ENCODE data around the gene KRTAP5-1. TPM values are rescaled to one million over a fixed set of nuclear protein-coding genes. Genes with fewer than 3 reads are reported as not detected.

Gene KRTAP5-1
- polyA plus RNA-seq, 1 of the 3 experiments (the other 2 are of a cell fraction) = not detected

DNA sequence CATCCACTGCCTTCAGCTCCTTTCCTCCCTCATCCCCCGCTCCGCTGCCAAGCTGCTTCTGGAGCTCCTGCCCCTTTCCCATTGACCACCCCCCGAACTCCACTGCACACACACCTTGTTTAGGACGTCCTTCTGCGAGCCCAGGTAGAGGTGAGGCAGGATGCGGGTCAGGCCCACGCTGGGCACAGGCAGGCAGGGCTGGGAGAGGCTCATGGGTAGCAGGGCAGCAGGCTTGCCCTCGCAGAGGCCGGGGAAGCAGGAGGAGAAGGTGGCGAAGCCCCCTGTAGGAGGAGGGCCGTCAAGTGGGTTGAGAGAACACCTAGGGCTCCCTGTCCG is 26.3 kb downstream of the KRTAP5-1 start (continued):
- TF ChIP-seq, protein P1, sequence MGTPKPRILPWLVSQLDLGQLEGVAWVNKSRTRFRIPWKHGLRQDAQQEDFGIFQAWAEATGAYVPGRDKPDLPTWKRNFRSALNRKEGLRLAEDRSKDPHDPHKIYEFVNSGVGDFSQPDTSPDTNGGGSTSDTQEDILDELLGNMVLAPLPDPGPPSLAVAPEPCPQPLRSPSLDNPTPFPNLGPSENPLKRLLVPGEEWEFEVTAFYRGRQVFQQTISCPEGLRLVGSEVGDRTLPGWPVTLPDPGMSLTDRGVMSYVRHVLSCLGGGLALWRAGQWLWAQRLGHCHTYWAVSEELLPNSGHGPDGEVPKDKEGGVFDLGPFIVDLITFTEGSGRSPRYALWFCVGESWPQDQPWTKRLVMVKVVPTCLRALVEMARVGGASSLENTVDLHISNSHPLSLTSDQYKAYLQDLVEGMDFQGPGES (IDR thresholded peaks at IDR 0.05; ENCODE audit: low read depth, low read length) = no peak
- no peak for TF ChIP-seq SMC3 (IDR thresholded peaks at IDR 0.05; ENCODE audit: low read depth, low read length)

GRCh38 chr11:1557904-1558774 is 26.9 kb downstream of the KRTAP5-1 start:
- no peaks in the 10 kb centered on the region for H4K20me1 ChIP-seq (ENCODE audit: insufficient read depth)
- H3K36me3 ChIP-seq (replicated peaks in 1 of 2; ENCODE audit: control insufficient read depth in 1 of 2, insufficient read depth in 2 of 2, low read length in 1 of 2) = no peaks in the 10 kb centered on the region
- TF ChIP-seq, protein P2, sequence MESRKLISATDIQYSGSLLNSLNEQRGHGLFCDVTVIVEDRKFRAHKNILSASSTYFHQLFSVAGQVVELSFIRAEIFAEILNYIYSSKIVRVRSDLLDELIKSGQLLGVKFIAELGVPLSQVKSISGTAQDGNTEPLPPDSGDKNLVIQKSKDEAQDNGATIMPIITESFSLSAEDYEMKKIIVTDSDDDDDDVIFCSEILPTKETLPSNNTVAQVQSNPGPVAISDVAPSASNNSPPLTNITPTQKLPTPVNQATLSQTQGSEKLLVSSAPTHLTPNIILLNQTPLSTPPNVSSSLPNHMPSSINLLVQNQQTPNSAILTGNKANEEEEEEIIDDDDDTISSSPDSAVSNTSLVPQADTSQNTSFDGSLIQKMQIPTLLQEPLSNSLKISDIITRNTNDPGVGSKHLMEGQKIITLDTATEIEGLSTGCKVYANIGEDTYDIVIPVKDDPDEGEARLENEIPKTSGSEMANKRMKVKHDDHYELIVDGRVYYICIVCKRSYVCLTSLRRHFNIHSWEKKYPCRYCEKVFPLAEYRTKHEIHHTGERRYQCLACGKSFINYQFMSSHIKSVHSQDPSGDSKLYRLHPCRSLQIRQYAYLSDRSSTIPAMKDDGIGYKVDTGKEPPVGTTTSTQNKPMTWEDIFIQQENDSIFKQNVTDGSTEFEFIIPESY (IDR thresholded peaks at IDR 0.05; ENCODE audit: borderline replicate concordance, low read depth) = no peak
- peak; percentile 8; the same call in 1 of the 2 replicates for TF ChIP-seq FOSL2 (IDR thresholded peaks at IDR 0.05; ENCODE audit: borderline replicate concordance, low read depth)
- TF ChIP-seq SMC3 (IDR thresholded peaks at IDR 0.05; ENCODE audit: low read depth, low read length) = no peak
- TF ChIP-seq TEAD4 (IDR thresholded peaks at IDR 0.05; ENCODE audit: borderline replicate concordance, insufficient read depth) = 0 out of 2 replicates have a peak, but pooled peaks have one; percentile 56
- TF ChIP-seq NFIC (IDR thresholded peaks at IDR 0.05; ENCODE audit: borderline replicate concordance) = peak; percentile 84
- TF ChIP-seq TAF1 (IDR thresholded peaks at IDR 0.05; ENCODE audit: borderline replicate concordance, low read depth, low read length) = no peak
- H3K79me2 ChIP-seq (ENCODE audit: insufficient read depth) = no peaks in the 10 kb centered on the region
- H3K9me3 ChIP-seq = no peaks in the 10 kb centered on the region
- DNase-seq = no peak
- WGBS (ENCODE audit: low lambda C conversion rate) = 58% methylated on average over 20 of the region's 29 CpGs
- POLR2A ChIA-PET = no interaction called here
- H3F3A ChIP-seq (replicated peaks; ENCODE audit: insufficient read depth) = no peaks in the 10 kb centered on the region
- H3K9me2 ChIP-seq = no peaks in the 10 kb centered on the region
- 0 out of 4 replicates have a peak overlapping the region, but pooled peaks of 1 of the 2 experiments have one; percentile 2 for H3K4me3 ChIP-seq (ENCODE audit: low read depth in 2 of 2, low read length in 1 of 2)
- H3K27ac ChIP-seq (ENCODE audit: low read depth in 2 of 2, low read length in 1 of 2) = peak overlapping the region in 1 of 2 experiments; percentile 71; a peak in 2 of 4 replicates
- peak overlapping the region; percentile 67 for H3K4me2 ChIP-seq
- CTCF ChIA-PET = interaction anchor here (0.9 to 5.3 kb wide), 4 partner anchors 12 to 17 kb away, joined by 3 to 52 read pairs (median 14); no protein-coding TSS in a partner anchor
- peak overlapping the region; percentile 45; the same call in 1 of the 2 replicates for H3K9ac ChIP-seq
- peak overlapping the region; percentile 86; the same call in 1 of the 2 replicates for H2AFZ ChIP-seq (ENCODE audit: low read depth)
- peaks cover 0 to 12% of the 10 kb centered on the region in 2 experiments; a peak in 2 of 4 replicates for H3K4me1 ChIP-seq (ENCODE audit: control insufficient read depth in 1 of 2, insufficient read depth in 2 of 2, low read depth in 1 of 2, low read length in 1 of 2)
- no peaks in the 10 kb centered on the region for H3K27me3 ChIP-seq (ENCODE audit: insufficient read depth)

All from SK-N-SH (cell line).